Esophagus muscularis mucosa (tissue), 4 donors: Measurements from ENCODE around the gene MORC3.

ENCODE experiments used
- EP300 ChIP-seq: sonication (generic); formaldehyde crosslinking; IDR thresholded peaks from one replicate; pipeline ENCODE4 v1.6.1; 2017; ENCODE audit warnings: antibody characterized with exemption
- POLR2AphosphoS5 ChIP-seq, 2 donors: sonication (generic); formaldehyde crosslinking; IDR thresholded peaks; one replicate each; pipeline ENCODE4 v1.6.1; 2017; ENCODE audit warnings: antibody characterized with exemption in 2 of 2
- TF ChIP-seq, protein P1 (sequence below), 3 experiments: fragments of 200-600 bp in 2 of 3; fragments of 450-650 bp in 1 of 3; sonication (generic) in 2 of 3; IDR thresholded peaks; one replicate each; pipeline ENCODE4 v1.5.1; 2017 to 2019; ENCODE audit warnings: antibody characterized with exemption in 3 of 3, mild to moderate bottlenecking in 2 of 3, moderate library complexity in 1 of 3

DNA sequence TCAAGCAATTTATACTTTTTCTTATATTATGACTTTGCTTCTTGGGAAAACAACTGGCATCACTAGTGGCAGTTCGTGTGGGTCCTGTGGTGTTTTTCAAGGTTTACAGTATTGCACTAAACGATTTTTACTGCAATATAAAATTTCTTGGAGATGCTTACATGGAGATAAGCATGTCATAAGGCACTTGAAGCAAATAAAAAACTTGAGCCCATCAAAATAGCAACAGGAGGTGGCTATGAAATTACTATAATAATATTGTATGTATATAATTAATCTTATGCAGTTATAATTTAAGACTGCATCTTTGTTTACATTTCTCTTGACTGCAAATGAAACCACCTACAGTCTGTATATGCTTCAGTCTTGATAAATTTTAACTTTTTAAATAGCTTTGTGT, 35.9 kb downstream of the MORC3 start:
- TF ChIP-seq POLR2AphosphoS5 (IDR thresholded peaks at IDR 0.05) (no peak), EP300 (no peak)
- TF ChIP-seq, protein P1, sequence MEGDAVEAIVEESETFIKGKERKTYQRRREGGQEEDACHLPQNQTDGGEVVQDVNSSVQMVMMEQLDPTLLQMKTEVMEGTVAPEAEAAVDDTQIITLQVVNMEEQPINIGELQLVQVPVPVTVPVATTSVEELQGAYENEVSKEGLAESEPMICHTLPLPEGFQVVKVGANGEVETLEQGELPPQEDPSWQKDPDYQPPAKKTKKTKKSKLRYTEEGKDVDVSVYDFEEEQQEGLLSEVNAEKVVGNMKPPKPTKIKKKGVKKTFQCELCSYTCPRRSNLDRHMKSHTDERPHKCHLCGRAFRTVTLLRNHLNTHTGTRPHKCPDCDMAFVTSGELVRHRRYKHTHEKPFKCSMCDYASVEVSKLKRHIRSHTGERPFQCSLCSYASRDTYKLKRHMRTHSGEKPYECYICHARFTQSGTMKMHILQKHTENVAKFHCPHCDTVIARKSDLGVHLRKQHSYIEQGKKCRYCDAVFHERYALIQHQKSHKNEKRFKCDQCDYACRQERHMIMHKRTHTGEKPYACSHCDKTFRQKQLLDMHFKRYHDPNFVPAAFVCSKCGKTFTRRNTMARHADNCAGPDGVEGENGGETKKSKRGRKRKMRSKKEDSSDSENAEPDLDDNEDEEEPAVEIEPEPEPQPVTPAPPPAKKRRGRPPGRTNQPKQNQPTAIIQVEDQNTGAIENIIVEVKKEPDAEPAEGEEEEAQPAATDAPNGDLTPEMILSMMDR (IDR thresholded peaks at IDR 0.05) = no peak
